Ammon's horn (tissue), 1 donor: ENCODE results near the gene CYP46A1.

ENCODE experiments used
- DNase-seq: peaks from one replicate; pipeline ENCODE4 v3.0.0-alpha.2; 2016; ENCODE audit warnings: low spot score

CYP46A1 gene

GRCh38 chr14:99688210-99688581 is 4.1 kb downstream of the CYP46A1 start:
- no peak for DNase-seq

DNA sequence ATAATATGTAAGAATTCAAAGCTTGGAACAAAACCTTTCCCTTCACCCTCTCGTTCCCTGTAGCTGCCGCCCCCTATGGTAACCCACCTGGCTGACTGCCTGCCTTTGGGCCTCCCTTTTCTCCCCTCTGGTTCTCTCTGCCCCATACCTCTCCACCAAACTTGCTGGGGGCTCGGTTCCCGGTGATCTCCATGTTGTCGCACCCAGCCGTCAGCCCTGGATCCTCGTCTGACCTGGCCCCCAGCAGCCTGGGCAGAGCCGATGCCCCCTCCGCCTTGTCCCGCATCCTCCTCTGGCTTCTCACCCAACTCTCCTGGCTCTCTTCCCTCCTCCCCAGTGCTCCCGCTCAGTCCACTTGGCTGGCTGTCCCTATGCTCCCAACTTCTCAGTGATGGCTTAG is 4.5 kb downstream of the CYP46A1 start:
- DNase-seq, result no peak

DNA sequence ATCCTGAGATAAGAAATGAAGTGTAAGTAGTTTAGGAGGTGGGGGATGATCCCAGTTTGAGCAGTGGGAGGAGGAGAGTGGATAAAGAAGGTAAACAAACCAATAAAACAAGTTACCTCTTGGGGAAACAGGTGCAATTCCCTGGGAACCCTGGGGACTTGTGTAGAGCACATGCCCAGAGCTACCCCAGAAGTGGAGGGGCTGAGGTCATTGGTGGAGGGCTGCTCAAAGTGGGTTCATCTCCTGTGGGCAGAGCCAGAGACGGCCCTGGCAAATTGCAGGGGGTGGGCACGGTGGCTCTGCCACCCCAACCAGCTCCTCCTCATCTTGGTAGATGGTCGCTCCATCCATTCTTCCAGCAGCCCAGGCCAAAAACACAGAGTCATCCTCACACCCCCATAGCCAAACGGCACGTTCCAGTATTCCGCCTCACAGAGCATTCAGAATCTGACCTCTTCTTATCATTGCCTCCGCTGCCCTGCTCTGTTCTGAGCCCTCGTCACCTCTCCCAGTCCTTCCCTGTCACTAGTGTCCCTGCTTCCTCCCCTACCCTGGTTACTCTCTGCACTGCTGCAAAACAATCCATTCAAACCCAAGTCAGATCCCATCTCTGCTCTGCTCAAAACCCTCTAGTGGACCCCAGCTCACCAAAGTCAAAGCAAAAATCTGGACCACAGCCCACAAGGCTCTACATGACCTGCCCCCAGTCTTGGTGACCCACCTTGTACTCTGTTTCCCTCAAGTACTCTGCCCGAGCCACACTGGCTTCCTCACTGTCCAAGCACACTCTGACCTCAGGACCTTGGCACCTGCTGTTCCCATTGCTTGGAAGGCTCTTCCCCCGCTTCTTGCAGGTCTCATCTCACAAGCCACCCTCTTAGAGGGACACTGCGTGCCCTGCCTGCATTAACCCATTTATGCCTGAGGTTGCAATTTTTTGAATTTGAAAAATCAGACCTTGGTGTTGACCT is 5.5 kb downstream of the CYP46A1 start:
- DNase-seq, result no peak

GRCh38 chr14:99690636-99691035 is 6.5 kb downstream of the CYP46A1 start:
- DNase-seq, result no peak

DNA sequence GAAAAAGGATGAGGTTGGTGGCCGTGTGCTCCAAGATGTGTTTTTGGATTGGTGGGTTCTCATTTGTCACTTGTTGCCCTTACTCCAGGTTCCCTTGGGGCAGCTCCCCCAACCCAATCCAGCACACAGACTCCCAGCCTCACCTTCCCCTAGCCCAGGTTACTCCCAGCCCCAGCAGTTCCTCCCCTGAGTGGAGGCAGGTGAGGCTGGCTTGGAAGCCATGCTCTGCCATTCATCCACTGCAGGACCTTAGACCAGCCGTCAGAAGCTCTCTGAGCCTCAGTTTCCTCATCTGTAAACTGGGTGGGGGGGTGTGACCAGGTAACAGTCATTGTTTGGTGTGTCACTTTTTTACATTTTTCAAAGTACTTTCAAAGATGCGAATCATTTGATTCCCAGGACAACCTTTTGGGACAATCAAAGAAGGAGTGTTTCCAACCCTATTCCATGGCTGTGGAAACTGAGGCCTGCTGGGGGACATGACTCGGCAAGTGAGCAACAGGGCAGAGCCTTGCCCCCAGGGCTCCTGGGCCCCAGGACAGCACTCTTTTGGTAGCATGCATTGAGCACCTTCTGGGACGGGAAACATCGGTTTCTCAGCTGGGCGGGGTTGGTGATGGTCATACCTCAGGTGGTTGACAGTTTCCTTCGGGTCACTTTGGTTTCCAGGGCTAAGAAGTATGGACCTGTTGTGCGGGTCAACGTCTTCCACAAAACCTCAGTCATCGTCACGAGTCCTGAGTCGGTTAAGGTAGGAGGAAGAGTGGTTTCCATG is 7.2 kb downstream of the CYP46A1 start:
- no peak for DNase-seq

DNA sequence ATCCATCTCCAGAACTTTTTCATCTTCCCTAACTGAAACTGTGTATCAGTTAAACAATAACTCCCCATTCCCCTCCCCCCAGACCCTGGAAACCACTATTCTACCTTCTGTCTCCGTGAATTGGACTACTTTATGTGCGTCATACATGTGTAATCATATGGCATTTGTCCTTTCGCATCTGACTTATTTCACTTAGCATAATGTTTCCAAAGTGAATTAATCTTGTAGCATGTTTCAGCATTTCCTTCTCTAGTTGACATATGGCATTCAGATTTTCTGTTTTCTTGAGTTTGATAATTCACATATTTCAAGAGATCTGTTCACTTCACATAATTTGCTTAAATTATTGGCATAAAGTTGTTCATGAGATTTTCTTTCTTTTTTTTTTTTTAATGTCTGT is 9.8 kb downstream of the CYP46A1 start:
- no peak for DNase-seq

DNA sequence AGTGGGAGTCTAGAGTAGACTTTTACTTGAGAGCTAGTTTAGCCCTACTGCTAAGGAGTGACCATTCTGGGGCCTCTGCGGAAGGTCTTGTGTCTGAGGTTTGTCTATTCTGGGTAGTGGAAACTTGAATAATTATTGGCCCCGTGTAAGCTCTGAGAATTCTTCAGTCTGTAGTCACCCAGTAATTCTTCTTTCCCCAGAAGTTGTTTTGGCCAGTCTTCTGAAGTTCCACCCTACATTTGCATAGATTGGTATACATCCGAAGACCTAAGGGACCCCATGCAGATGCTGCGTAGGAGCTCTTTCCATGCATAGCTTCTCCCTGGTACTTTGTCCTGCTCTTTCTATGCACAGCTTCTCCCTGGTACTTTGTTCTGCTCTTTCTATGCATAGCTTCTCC is 12.8 kb downstream of the CYP46A1 start:
- DNase-seq, result no peak

DNA sequence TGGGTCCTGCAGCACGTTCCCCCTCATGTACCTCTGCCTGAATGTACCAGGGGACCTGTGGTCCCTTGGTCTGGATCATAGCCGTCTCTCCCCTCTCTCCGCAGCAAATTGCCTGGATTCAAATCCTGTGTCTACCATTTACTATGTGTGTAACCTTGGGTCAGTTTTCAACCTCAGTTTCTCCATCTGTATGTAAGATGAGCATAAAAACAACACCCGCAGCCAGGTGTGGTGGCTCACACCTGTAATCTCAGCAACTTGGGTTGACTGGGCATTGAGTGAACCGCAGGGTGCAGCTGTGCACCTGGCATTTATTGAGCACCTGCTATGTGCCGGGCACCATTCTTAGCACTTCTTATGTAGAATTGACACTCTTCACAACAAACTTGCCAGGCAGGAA is 14.1 kb downstream of the CYP46A1 start:
- no peak for DNase-seq

DNA sequence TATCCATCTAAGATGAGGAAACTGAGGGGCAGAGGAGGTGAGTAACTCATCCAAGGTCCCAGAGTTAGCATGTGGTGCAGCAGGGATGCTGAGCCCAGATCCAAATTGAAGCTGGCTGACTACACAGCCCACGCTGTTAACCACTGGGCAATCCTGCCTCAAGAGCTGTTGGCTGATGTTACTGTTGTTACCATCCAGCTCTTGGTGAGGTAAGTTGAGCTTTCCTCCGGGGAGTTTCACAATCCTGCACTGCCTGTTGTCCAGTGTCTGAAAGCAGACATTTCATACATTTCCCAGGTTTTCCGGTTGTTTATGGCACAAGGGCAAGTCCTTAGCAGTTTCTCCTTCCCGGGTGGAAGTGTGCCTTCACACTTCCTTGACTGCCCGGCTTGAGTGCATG is 14.5 kb downstream of the CYP46A1 start:
- DNase-seq, result no peak

DNA sequence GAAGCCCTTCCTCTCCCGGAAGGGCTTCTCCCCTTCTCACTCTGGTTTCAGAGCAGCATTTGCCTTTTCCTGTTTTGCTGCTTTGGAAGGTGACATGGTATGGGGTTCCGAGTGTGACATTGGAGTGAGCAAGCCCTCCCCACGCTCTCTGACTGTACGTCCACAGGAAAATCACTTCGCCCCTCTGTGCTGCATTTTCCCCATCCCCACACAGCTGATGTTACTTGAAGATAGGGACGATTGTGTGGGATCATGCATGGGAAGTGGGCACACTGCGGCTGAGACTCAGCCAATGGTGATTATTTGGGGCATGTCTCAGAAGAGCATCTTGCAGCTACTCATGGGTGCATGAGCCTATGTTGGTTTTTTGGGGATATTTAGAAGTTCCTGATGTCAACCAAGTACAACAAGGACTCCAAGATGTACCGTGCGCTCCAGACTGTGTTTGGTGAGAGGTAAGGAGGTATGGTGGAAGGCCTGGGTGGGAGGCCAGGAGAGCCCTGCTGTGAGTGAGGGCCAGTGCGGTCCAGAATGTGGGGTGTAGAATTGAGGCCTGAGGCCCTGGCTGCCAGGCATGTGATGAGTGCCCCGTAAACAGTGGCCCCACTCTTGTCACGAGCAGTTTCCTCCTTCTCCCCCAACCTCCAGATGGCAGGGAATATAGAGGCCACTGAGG is 15.1 kb downstream of the CYP46A1 start:
- no peak for DNase-seq

DNA sequence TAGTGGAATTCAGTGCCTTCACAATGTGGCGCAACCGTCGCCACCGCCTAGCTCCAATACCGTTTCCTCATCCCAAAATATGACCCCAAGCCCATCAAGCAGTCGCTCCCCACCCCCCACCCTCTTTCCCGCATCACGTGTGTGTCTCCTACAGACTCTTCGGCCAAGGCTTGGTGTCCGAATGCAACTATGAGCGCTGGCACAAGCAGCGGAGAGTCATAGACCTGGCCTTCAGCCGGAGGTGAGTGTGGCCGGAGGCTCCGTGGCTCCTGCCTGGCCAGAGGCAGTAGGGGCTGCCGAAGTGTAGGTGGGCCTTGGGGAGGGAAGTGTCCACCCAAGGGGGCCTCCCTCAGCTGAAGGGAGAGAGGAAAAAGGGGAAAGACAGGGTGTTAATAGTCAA is 15.8 kb downstream of the CYP46A1 start:
- no peak for DNase-seq

- DNase-seq, result no peak
Observed at GRCh38 chr14:99700379-99700778, 16.3 kb downstream of the CYP46A1 start.

- DNase-seq, result no peak
Observed at GRCh38 chr14:99701260-99701659, 17.2 kb downstream of the CYP46A1 start.

DNA sequence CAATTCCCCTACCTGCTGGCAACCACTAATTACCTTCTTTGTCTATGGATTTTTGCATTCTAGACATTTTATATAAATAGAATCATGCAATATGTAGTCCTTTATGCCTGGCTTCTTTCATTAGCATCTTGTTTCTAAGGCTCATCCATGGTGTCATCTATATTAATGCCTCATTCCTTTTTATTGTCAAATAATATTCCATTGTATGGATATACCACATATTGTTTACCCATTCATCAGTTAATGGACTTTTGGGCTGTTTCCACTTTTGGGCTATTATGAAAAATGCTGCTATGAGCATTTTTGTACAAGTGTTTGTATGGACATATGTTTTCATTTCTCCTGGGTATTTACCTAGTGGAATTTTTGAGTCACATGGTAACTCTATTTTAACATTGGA is 18.0 kb downstream of the CYP46A1 start:
- no peak for DNase-seq

DNA sequence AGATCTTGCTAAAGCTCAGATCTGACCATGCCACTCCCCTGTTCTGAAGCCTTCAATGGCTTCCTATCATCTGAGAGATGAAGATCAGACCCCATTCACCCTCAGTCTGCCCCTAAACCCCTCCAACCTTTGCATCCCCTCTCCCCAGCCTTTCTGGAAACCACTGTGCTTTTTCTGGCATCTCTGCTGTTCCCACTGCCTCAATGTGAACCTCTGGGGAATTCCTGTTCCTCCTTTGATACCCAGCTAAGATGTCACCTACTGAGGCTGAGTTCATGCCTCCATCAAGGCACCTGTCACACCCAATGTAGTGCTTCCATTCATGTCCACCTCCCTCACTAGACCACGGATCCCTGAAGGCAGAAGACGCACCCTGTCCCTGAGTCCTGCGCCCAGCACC is 19.3 kb downstream of the CYP46A1 start:
- DNase-seq, result no peak

- no peak for DNase-seq
Observed at GRCh38 chr14:99704037-99704436, 19.9 kb downstream of the CYP46A1 start.

GRCh38 chr14:99706107-99706900 is 22.2 kb downstream of the CYP46A1 start:
- DNase-seq, result no peak

GRCh38 chr14:99707420-99707819 is 23.3 kb downstream of the CYP46A1 start:
- DNase-seq, result no peak

GRCh38 chr14:99707921-99708320 is 23.8 kb downstream of the CYP46A1 start:
- no peak for DNase-seq

DNA sequence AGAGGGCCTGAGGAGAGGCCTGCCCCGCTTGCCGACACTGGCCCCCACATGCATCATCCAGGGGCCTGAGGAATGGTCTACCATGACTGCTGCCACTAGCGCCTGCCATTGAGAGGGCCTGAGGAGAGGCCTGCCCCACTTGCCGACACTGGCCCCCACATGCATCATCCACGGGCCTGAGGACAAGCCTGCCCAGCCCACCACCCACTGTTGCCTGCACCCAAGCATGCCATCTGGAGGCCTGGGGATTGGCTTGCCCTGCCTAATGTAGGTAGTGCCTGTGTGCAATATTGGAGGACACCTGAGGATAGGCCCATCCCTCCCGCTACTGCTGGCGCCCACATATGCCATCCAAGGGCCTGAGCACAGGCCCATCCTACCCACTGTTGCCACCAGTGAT is 24.4 kb downstream of the CYP46A1 start:
- no peak for DNase-seq

GRCh38 chr14:99713972-99714371 is 29.9 kb downstream of the CYP46A1 start:
- DNase-seq, result no peak
